K562 (cell line): ENCODE measurements around the gene SH3TC1. TPM values are rescaled to one million over a fixed set of nuclear protein-coding genes. Genes with fewer than 3 reads are reported as not detected.
A peak's percentile ranks its signal among the peaks of the same experiment; 100 is the strongest.

Source experiments
- BCLAF1 ChIP-seq, 2 experiments: fragments of 450-650 bp in 1 of 2; IDR thresholded peaks; 2 replicates each; pipeline ENCODE4 v1.6.1; 2011 to 2017; ENCODE audit warnings: low read depth in 2 of 2, antibody characterized with exemption in 1 of 2, borderline replicate concordance in 1 of 2, low read length in 1 of 2, mild to moderate bottlenecking in 1 of 2, mixed read lengths in 1 of 2; ENCODE audit not compliant: control insufficient read depth in 1 of 2
- BRF1 ChIP-seq: IDR thresholded peaks from 3 replicates; pipeline ENCODE4 v1.6.1; 2011; ENCODE audit warnings: borderline replicate concordance, mild to moderate bottlenecking; ENCODE audit not compliant: insufficient read length; ENCODE audit errors: extremely low read depth
- CC2D1A ChIP-seq: fragments of 450-650 bp; IDR thresholded peaks from 2 replicates; pipeline ENCODE4 v1.6.1; 2017; ENCODE audit warnings: mild to moderate bottlenecking
- FOXM1 ChIP-seq, 2 experiments: fragments of 450-650 bp in 1 of 2; sonication (generic) in 1 of 2; formaldehyde crosslinking in 1 of 2; IDR thresholded peaks; 2 replicates each; pipeline versions ENCODE4 v1.6.1 to v1.9.0; 2017 to 2022; ENCODE audit warnings: low read depth in 2 of 2, mild to moderate bottlenecking in 2 of 2, missing genetic modification reagents in 1 of 2, moderate library complexity in 1 of 2
- ILK ChIP-seq: fragments of 450-650 bp; IDR thresholded peaks from 2 replicates; pipeline ENCODE4 v1.6.1; 2016; ENCODE audit warnings: missing genetic modification characterization, low read depth, mild to moderate bottlenecking, missing compliant biosample characterization, moderate library complexity, borderline replicate concordance
- MBD2 ChIP-seq: sonication (generic); IDR thresholded peaks from 2 replicates; pipeline ENCODE4 v1.6.1; 2016; ENCODE audit warnings: low read depth, borderline replicate concordance
- MED1 ChIP-seq: sonication (generic); formaldehyde crosslinking; IDR thresholded peaks from 2 replicates; pipeline ENCODE4 v1.8.1; 2023; ENCODE audit warnings: missing genetic modification reagents, borderline replicate concordance
- MTA2 ChIP-seq: fragments of 450-650 bp; IDR thresholded peaks from 2 replicates; pipeline ENCODE4 v1.6.1; 2016; ENCODE audit warnings: low read depth
- NCOA6 ChIP-seq: fragments of 450-650 bp; IDR thresholded peaks from 2 replicates; pipeline ENCODE4 v1.6.1; 2017; ENCODE audit warnings: mild to moderate bottlenecking
- NKRF ChIP-seq: fragments of 450-650 bp; IDR thresholded peaks from 2 replicates; pipeline ENCODE4 v1.6.1; 2016; ENCODE audit warnings: borderline replicate concordance
- RB1 ChIP-seq: fragments of 450-650 bp; IDR thresholded peaks from 2 replicates; pipeline ENCODE4 v1.6.1; 2017; ENCODE audit warnings: low read depth, mild to moderate bottlenecking
- RCOR1 ChIP-seq, 2 experiments: IDR thresholded peaks; 2 replicates each; pipeline ENCODE4 v1.6.1; 2012; ENCODE audit warnings: low read depth in 2 of 2, low read length in 2 of 2, borderline replicate concordance in 1 of 2, improper control_type of control experiment in 1 of 2
- SNIP1 ChIP-seq: fragments of 450-650 bp; IDR thresholded peaks from 2 replicates; pipeline ENCODE4 v1.7.1; 2017; ENCODE audit warnings: low read depth, mild to moderate bottlenecking
- SRSF7 ChIP-seq: fragments of 200-400 bp; formaldehyde crosslinking; optimal IDR thresholded peaks from 2 replicates; pipeline ENCODE3; 2017; ENCODE audit warnings: mild to moderate bottlenecking, low read depth, low read length
- TOE1 ChIP-seq, 2 experiments: fragments of 450-650 bp in 1 of 2; sonication (generic) in 1 of 2; formaldehyde crosslinking in 1 of 2; IDR thresholded peaks; 2 replicates each; pipeline versions ENCODE4 v1.7.1 to v1.8.0; 2016 to 2022; ENCODE audit warnings: borderline replicate concordance in 2 of 2, mild to moderate bottlenecking in 2 of 2, antibody characterized with exemption in 1 of 2, inconsistent platforms in 1 of 2, low read depth in 1 of 2, missing genetic modification reagents in 1 of 2, moderate library complexity in 1 of 2
- YY1 ChIP-seq, 3 experiments: IDR thresholded peaks; 2 replicates each; pipeline ENCODE4 v1.6.1; 2011; ENCODE audit warnings: low read length in 2 of 3, mild to moderate bottlenecking in 2 of 3, moderate library complexity in 2 of 3, borderline replicate concordance in 1 of 3, control low read depth in 1 of 3, low read depth in 1 of 3; ENCODE audit not compliant: insufficient read depth in 3 of 3, insufficient replicate concordance in 2 of 3, control insufficient read depth in 1 of 3, insufficient read length in 1 of 3; ENCODE audit errors: extremely low read depth in 1 of 3
- ZNF124 ChIP-seq: sonication (generic); formaldehyde crosslinking; IDR thresholded peaks from 2 replicates; pipeline ENCODE4 v1.8.1; 2022; ENCODE audit warnings: missing genetic modification reagents
- ZNF217 ChIP-seq: sonication (generic); formaldehyde crosslinking; IDR thresholded peaks from 2 replicates; pipeline ENCODE4 v1.8.0; 2022; ENCODE audit warnings: mild to moderate bottlenecking, missing genetic modification reagents
- ZNF224 ChIP-seq: sonication (generic); formaldehyde crosslinking; IDR thresholded peaks from 2 replicates; pipeline ENCODE4 v1.8.0; 2022; ENCODE audit warnings: mild to moderate bottlenecking, missing genetic modification reagents
- ZNF311 ChIP-seq: fragments of 250-450 bp; sonication (Bioruptor Pico); IDR thresholded peaks from 2 replicates; pipeline ENCODE4 v1.4.0; 2020; ENCODE audit warnings: mild to moderate bottlenecking, moderate library complexity
- ZNF57 ChIP-seq: fragments of 450-650 bp; formaldehyde crosslinking; IDR thresholded peaks from 2 replicates; pipeline ENCODE4 v1.4.0; 2020; ENCODE audit warnings: mild to moderate bottlenecking, moderate library complexity
- polyA plus RNA-seq, 8 experiments: library from polyadenylated mRNA; depleted of rRNA in 4 of 8; stranded (reverse) in 5 of 8; unstranded in 3 of 8; fragments of >200 nt; fragmentation: Nextera tagmentation in 2 of 8; fragmentation: Illumina TruSeq in 1 of 8; extraction: Ambion mirVana in 2 of 8; extraction: Trizol in 1 of 8; gene quantifications; 2 replicates each; pipeline versions ENCODE4 v1.2.1 to v1.2.3, GENCODE V29; 2011 to 2014; ENCODE audit warnings: inconsistent platforms in 1 of 8, missing spikeins in 1 of 8
- total RNA-seq, 7 experiments: library from RNA; depleted of rRNA in 6 of 7; stranded (reverse); fragments of >200 nt in 6 of 7; fragmentation: Illumina TruSeq in 2 of 7; extraction: Trizol in 2 of 7; gene quantifications; 2 replicates each; pipeline versions ENCODE4 v1.2.1 to v1.2.3, GENCODE V29; 2011 to 2021; ENCODE audit warnings: low replicate concordance in 1 of 7

SH3TC1 gene
- total and polyA plus RNA-seq, 9 of the 15 experiments (the other 6 are each of a cell fraction or from before 2014, with no cell fraction given) = 0.04 to 2.1 (median 0.48) TPM; not detected in 1

- TF ChIP-seq ILK (no peak), BRF1 (no peak), RB1 (no peak), FOXM1 (IDR thresholded peaks at IDR 0.05; ENCODE audit: low read depth) (0 out of 2 replicates have a peak, but pooled peaks have one; percentile 43), FOXM1 (CRISPR knock-in tag; IDR thresholded peaks at IDR 0.05; ENCODE audit: low read depth) (no peak), MED1 (CRISPR knock-in tag) (no peak), RCOR1 (IDR thresholded peaks at IDR 0.05; ENCODE audit: borderline replicate concordance in 1 of 2, low read depth in 2 of 2, low read length in 2 of 2) (peak; percentile 54 to 99; a peak in 3 of 4 replicates), CC2D1A (no peak), NKRF (no peak), TOE1 (IDR thresholded peaks at IDR 0.05; ENCODE audit: borderline replicate concordance) (peak; percentile 61; the same call in 1 of the 2 replicates), TOE1 (CRISPR knock-in tag; IDR thresholded peaks at IDR 0.05; ENCODE audit: borderline replicate concordance, low read depth) (no peak), SRSF7 (no peak), BCLAF1 (IDR thresholded peaks at IDR 0.05; ENCODE audit: borderline replicate concordance in 1 of 2, control insufficient read depth in 1 of 2, low read depth in 2 of 2, low read length in 1 of 2) (no peak), ZNF311 (no peak), ZNF124 (CRISPR knock-in tag) (no peak), ZNF224 (CRISPR knock-in tag) (no peak), ZNF57 (no peak), NCOA6 (no peak), MBD2 (peak; percentile 75; the same call in 1 of the 2 replicates), SNIP1 (no peak), YY1 (IDR thresholded peaks at IDR 0.05; ENCODE audit: borderline replicate concordance in 1 of 3, control insufficient read depth in 1 of 3, extremely low read depth in 1 of 3, insufficient read depth in 3 of 3, insufficient read length in 1 of 3, insufficient replicate concordance in 2 of 3, low read depth in 1 of 3, low read length in 2 of 3) (no peak), ZNF217 (CRISPR knock-in tag) (no peak), MTA2 (0 out of 2 replicates have a peak, but pooled peaks have one; percentile 35)
Observed at GRCh38 chr4:8252301-8253173, 53.4 kb downstream of the SH3TC1 start (continued).
